Measurements from ENCODE around the gene ZER1. TPM values are rescaled to one million over a fixed set of nuclear protein-coding genes. Genes with fewer than 3 reads are reported as not detected.

The ZER1 gene
- total and polyA plus RNA-seq, 2 of the 8 experiments (the other 6 are each of a cell fraction or from before 2014, with no cell fraction given) = 20.5 to 26.6 TPM

GRCh38 chr9:128731093-128731492 lies 40.6 kb downstream of the ZER1 start:
- DNase-seq (ENCODE audit: low read depth in 1 of 2, low spot score in 2 of 2) = no peak
- Histone ChIP-seq H4K8ac (ENCODE audit: extremely low read depth, insufficient read depth, low read length) (no peak overlapping the region), H3K79me1 (ENCODE audit: low read depth, low read length) (peaks cover 2% of the 10 kb centered on the region; the same call in 1 of the 2 replicates), H2BK5ac (ENCODE audit: low read depth, low read length) (no peak overlapping the region), H3K4me3 (ENCODE audit: extremely low read depth in 1 of 4, insufficient read depth in 2 of 4, low read depth in 3 of 4, low read length in 4 of 4) (no peak overlapping the region), H3K23ac (ENCODE audit: insufficient read length) (no peak overlapping the region), H3K79me2 (ENCODE audit: control insufficient read depth in 1 of 2, insufficient read depth in 2 of 2, low read length in 2 of 2) (no peaks in the 10 kb centered on the region), H3K9me3 (ENCODE audit: insufficient read depth in 2 of 2, low read depth in 1 of 2, low read length in 1 of 2) (no peaks in the 10 kb centered on the region), H2BK15ac (ENCODE audit: low read length) (no peak overlapping the region), H3K18ac (ENCODE audit: extremely low read depth, low read length) (no peak overlapping the region), H2AK5ac (ENCODE audit: low read depth, low read length) (no peak overlapping the region), H3K4me1 (replicated peaks in 1 of 4; ENCODE audit: control insufficient read depth in 3 of 4, insufficient read depth in 4 of 4, low read length in 3 of 4) (peaks cover 0 to 1% (median 0%) of the 10 kb centered on the region in 4 experiments; a peak in 1 of 7 replicates), H2BK120ac (replicated peaks; ENCODE audit: low read depth, low read length) (no peak overlapping the region), H2AFZ (ENCODE audit: low read length) (no peak overlapping the region), H2BK20ac (ENCODE audit: low read length) (no peak overlapping the region), H3K36me3 (ENCODE audit: control insufficient read depth in 2 of 4, insufficient read depth in 4 of 4, low read length in 3 of 4) (peaks cover 0 to 2% (median under 1%) of the 10 kb centered on the region in 4 experiments; a peak in 1 of 8 replicates), H4K91ac (replicated peaks; ENCODE audit: insufficient read length, low read length) (no peak overlapping the region), H3K9ac (replicated peaks in 1 of 4; ENCODE audit: extremely low read depth in 1 of 4, low read depth in 3 of 4, low read length in 3 of 4) (no peak overlapping the region), H4K5ac (ENCODE audit: insufficient read length, low read depth, low read length) (no peak overlapping the region), H3K27ac (ENCODE audit: low read depth, low read length) (no peak overlapping the region), H3K4ac (replicated peaks; ENCODE audit: insufficient read length, low read depth, low read length) (no peak overlapping the region), H2BK12ac (ENCODE audit: low read depth, low read length) (no peak overlapping the region), H4K20me1 (replicated peaks in 1 of 2; ENCODE audit: control insufficient read depth in 1 of 2, insufficient read depth in 2 of 2, low read length in 2 of 2) (no peaks in the 10 kb centered on the region), H3K4me2 (ENCODE audit: insufficient read depth in 1 of 2, low read depth in 2 of 2, low read length in 2 of 2) (no peak overlapping the region), H3K23me2 (ENCODE audit: low read depth, low read length) (peaks cover 3% of the 10 kb centered on the region; the same call in 1 of the 2 replicates), H3K14ac (ENCODE audit: insufficient read length) (no peak overlapping the region), H3K27me3 (replicated peaks in 1 of 4; ENCODE audit: control insufficient read depth in 3 of 4, extremely low read depth in 1 of 4, insufficient read depth in 3 of 4, low read length in 3 of 4) (no peaks in the 10 kb centered on the region), H3K56ac (replicated peaks; ENCODE audit: insufficient read length, low read depth, low read length) (no peak overlapping the region)
- no peak for TF ChIP-seq FOSL1 (IDR thresholded peaks at IDR 0.05; ENCODE audit: insufficient read depth, low read depth, low read length)
- TF ChIP-seq USF2 (IDR thresholded peaks at IDR 0.05; ENCODE audit: low read length) = no peak
- TF ChIP-seq CTCF (IDR thresholded peaks at IDR 0.05; ENCODE audit: control extremely low read depth in 1 of 3, insufficient read depth in 1 of 3, low read depth in 1 of 3, low read length in 3 of 3) = no peak
- no peak for TF ChIP-seq SAP30 (IDR thresholded peaks at IDR 0.05; ENCODE audit: insufficient read depth, insufficient replicate concordance, low read length)
- WGBS, 2 experiments (ENCODE audit: extremely low coverage in 1 of 2, insufficient coverage in 1 of 2, insufficient read length in 1 of 2, insufficient replicate concordance in 2 of 2, low coverage in 1 of 2, low lambda C conversion rate in 2 of 2, missing lambda C conversion rate in 1 of 2) = 97% methylated on average over 12 of the region's 13 CpGs; no CpG with 5 or more reads in 1 of the 2 experiments
- FAIRE-seq = no peak
- CTCF ChIA-PET (ENCODE audit: partially characterized antibody) = interaction anchor here (1.1 to 6.5 kb wide), 2 partner anchors 15 to 83 kb away, joined by 3 to 104 read pairs; no protein-coding TSS in a partner anchor
- POLR2A ChIA-PET (ENCODE audit: partially characterized antibody) = interaction anchor here (0.9 kb wide), 2 partner anchors 41 to 47 kb away, joined by 3 to 4 read pairs; no protein-coding TSS in a partner anchor
